H1 (cell line): ENCODE results near the gene NAPA. TPM values are rescaled to one million over a fixed set of nuclear protein-coding genes. Genes with fewer than 3 reads are reported as not detected.

ENCODE experiments used
- CTCF ChIA-PET: fragments of 300-600 bp; sonication (Branson Sonifier 250); formaldehyde crosslinking; loops from one replicate; lab custom pipeline; 2021; ENCODE audit not compliant: partially characterized antibody; lab: Charles Lee
- POLR2A ChIA-PET: fragments of 300-600 bp; sonication (Branson Sonifier 250); formaldehyde crosslinking; loops from one replicate; lab custom pipeline; 2021; ENCODE audit warnings: inconsistent platforms; ENCODE audit not compliant: partially characterized antibody; lab: Charles Lee
- DNase-seq, 2 experiments: peaks; one replicate each; pipeline versions ENCODE4 v3.0.0 to v3.0.0-alpha.2; 2010 to 2022; ENCODE audit warnings: low spot score in 2 of 2, low read depth in 1 of 2, mixed read lengths in 1 of 2
- FAIRE-seq: peaks from 2 replicates; lab custom pipeline; 2011; peaks lifted over from hg19 to GRCh38; lab: Jason Lieb, UNC
- H2AFZ ChIP-seq: 2 replicates; pipeline ENCODE4 v1.8.1; 2012; ENCODE audit warnings: low read length, inconsistent platforms
- H2AK5ac ChIP-seq: 2 replicates; pipeline ENCODE4 v1.6.1; 2013; ENCODE audit warnings: low read depth, low read length
- H2BK120ac ChIP-seq: replicated peaks from 2 replicates; pipeline ENCODE3; 2013; ENCODE audit warnings: low read depth, low read length, inconsistent platforms
- H2BK12ac ChIP-seq: 2 replicates; pipeline ENCODE4 v1.6.1; 2013; ENCODE audit warnings: low read depth, low read length
- H2BK15ac ChIP-seq: 2 replicates; pipeline ENCODE4 v1.6.1; 2013; ENCODE audit warnings: low read length
- H2BK20ac ChIP-seq: 2 replicates; pipeline ENCODE4 v1.6.1; 2013; ENCODE audit warnings: low read length
- H2BK5ac ChIP-seq: 2 replicates; pipeline ENCODE4 v1.6.1; 2013; ENCODE audit warnings: low read depth, low read length
- H3K14ac ChIP-seq: 2 replicates; pipeline ENCODE4 v1.6.1; 2013; ENCODE audit warnings: inconsistent platforms; ENCODE audit not compliant: insufficient read length
- H3K18ac ChIP-seq: 2 replicates; pipeline ENCODE4 v1.6.1; 2013; ENCODE audit warnings: low read length; ENCODE audit errors: extremely low read depth
- H3K23ac ChIP-seq: 2 replicates; pipeline ENCODE4 v1.6.1; 2013; ENCODE audit warnings: inconsistent platforms; ENCODE audit not compliant: insufficient read length
- H3K23me2 ChIP-seq: 2 replicates; pipeline ENCODE4 v1.6.1; 2013; ENCODE audit warnings: low read depth, low read length
- H3K27ac ChIP-seq: 2 replicates; pipeline ENCODE4 v1.6.1; 2011; ENCODE audit warnings: low read depth, low read length, inconsistent platforms
- H3K27me3 ChIP-seq, 4 experiments: replicated peaks in 1 of 4; 1 replicate in 1 of 4; 2 replicates in 3 of 4; pipeline versions ENCODE4 v1.6.1 to v1.8.1; 2011 to 2013; ENCODE audit warnings: low read length in 3 of 4, mild to moderate bottlenecking in 3 of 4, inconsistent platforms in 2 of 4, mixed read lengths in 2 of 4, moderate library complexity in 1 of 4; ENCODE audit not compliant: control insufficient read depth in 3 of 4, insufficient read depth in 3 of 4; ENCODE audit errors: extremely low read depth in 1 of 4
- H3K36me3 ChIP-seq, 4 experiments: 2 replicates each; pipeline versions ENCODE4 v1.6.1 to v1.8.1; 2011 to 2013; ENCODE audit warnings: mild to moderate bottlenecking in 4 of 4, low read length in 3 of 4, moderate library complexity in 2 of 4, control low read depth in 1 of 4, inconsistent platforms in 1 of 4; ENCODE audit not compliant: insufficient read depth in 4 of 4, control insufficient read depth in 2 of 4
- H3K4ac ChIP-seq: replicated peaks from 2 replicates; pipeline ENCODE3; 2013; ENCODE audit warnings: low read length, low read depth, mixed read lengths, inconsistent platforms; ENCODE audit not compliant: insufficient read length
- H3K4me1 ChIP-seq, 4 experiments: replicated peaks in 1 of 4; 1 replicate in 1 of 4; 2 replicates in 3 of 4; pipeline versions ENCODE4 v1.6.1 to v1.8.1; 2011 to 2013; ENCODE audit warnings: low read length in 3 of 4, inconsistent platforms in 2 of 4, mixed read lengths in 1 of 4; ENCODE audit not compliant: insufficient read depth in 4 of 4, control insufficient read depth in 3 of 4
- H3K4me2 ChIP-seq, 2 experiments: 2 replicates each; pipeline versions ENCODE4 v1.6.1 to v1.8.1; 2011 to 2013; ENCODE audit warnings: low read depth in 2 of 2, low read length in 2 of 2, control low read depth in 1 of 2, inconsistent platforms in 1 of 2, mild to moderate bottlenecking in 1 of 2; ENCODE audit not compliant: insufficient read depth in 1 of 2
- H3K4me3 ChIP-seq, 4 experiments: fragments of 200-600, 300-600 bp in 1 of 4; sonication (generic), shearing (Covaris generic), sonication (Bioruptor Twin) in 1 of 4; 2 replicates each; pipeline versions ENCODE4 v1.5.1 to v1.8.1; 2011 to 2016; ENCODE audit warnings: low read length in 4 of 4, low read depth in 3 of 4, control low read depth in 2 of 4, inconsistent platforms in 2 of 4, mild to moderate bottlenecking in 2 of 4, mixed read lengths in 1 of 4, moderate library complexity in 1 of 4; ENCODE audit not compliant: insufficient read depth in 2 of 4; ENCODE audit errors: extremely low read depth in 1 of 4
- H3K56ac ChIP-seq: replicated peaks from 2 replicates; pipeline ENCODE3; 2013; ENCODE audit warnings: low read depth, mild to moderate bottlenecking, mixed read lengths, low read length, inconsistent platforms; ENCODE audit not compliant: insufficient read length
- H3K79me1 ChIP-seq: 2 replicates; pipeline ENCODE4 v1.6.1; 2013; ENCODE audit warnings: low read depth, low read length, control low read depth
- H3K79me2 ChIP-seq, 2 experiments: 2 replicates each; pipeline versions ENCODE4 v1.6.1 to v1.8.1; 2012 to 2013; ENCODE audit warnings: low read length in 2 of 2, mild to moderate bottlenecking in 2 of 2, inconsistent platforms in 1 of 2; ENCODE audit not compliant: insufficient read depth in 2 of 2, control insufficient read depth in 1 of 2
- H3K9ac ChIP-seq, 4 experiments: replicated peaks in 1 of 4; 1 replicate in 1 of 4; 2 replicates in 3 of 4; pipeline versions ENCODE4 v1.6.1 to v1.8.1; 2011 to 2013; ENCODE audit warnings: low read depth in 3 of 4, low read length in 3 of 4, control low read depth in 2 of 4, mild to moderate bottlenecking in 2 of 4, moderate library complexity in 2 of 4, inconsistent platforms in 1 of 4; ENCODE audit errors: extremely low read depth in 1 of 4
- H3K9me3 ChIP-seq, 2 experiments: 2 replicates each; pipeline versions ENCODE4 v1.6.1 to v1.8.1; 2012 to 2013; ENCODE audit warnings: mild to moderate bottlenecking in 2 of 2, moderate library complexity in 2 of 2, control low read depth in 1 of 2, inconsistent platforms in 1 of 2, low read depth in 1 of 2, low read length in 1 of 2, mixed read lengths in 1 of 2; ENCODE audit not compliant: insufficient read depth in 2 of 2
- H4K20me1 ChIP-seq, 2 experiments: replicated peaks in 1 of 2; 2 replicates each; pipeline versions ENCODE3 to v1.8.1; 2011 to 2013; ENCODE audit warnings: inconsistent platforms in 2 of 2, low read length in 2 of 2, mild to moderate bottlenecking in 1 of 2; ENCODE audit not compliant: insufficient read depth in 2 of 2, control insufficient read depth in 1 of 2
- H4K5ac ChIP-seq: 2 replicates; pipeline ENCODE4 v1.6.1; 2013; ENCODE audit warnings: low read length, low read depth, mixed read lengths, inconsistent platforms; ENCODE audit not compliant: insufficient read length
- H4K8ac ChIP-seq: 2 replicates; pipeline ENCODE4 v1.8.0; 2013; ENCODE audit warnings: mild to moderate bottlenecking, moderate library complexity, low read length, inconsistent platforms; ENCODE audit not compliant: insufficient read depth; ENCODE audit errors: extremely low read depth
- H4K91ac ChIP-seq: replicated peaks from 2 replicates; pipeline ENCODE3; 2013; ENCODE audit warnings: low read length, mixed read lengths, inconsistent platforms; ENCODE audit not compliant: insufficient read length
- EGR1 ChIP-seq: IDR thresholded peaks from 2 replicates; pipeline ENCODE4 v1.6.1; 2011; ENCODE audit warnings: low read depth, low read length, borderline replicate concordance
- JUN ChIP-seq: IDR thresholded peaks from 2 replicates; pipeline ENCODE4 v1.6.1; 2011; ENCODE audit warnings: low read depth, mild to moderate bottlenecking, improper control_type of control experiment, low read length
- KDM5A ChIP-seq: fragments of 200-600 bp; IDR thresholded peaks from 2 replicates; pipeline ENCODE4 v1.7.1; 2012; ENCODE audit warnings: mild to moderate bottlenecking, low read length, inconsistent platforms, mixed read lengths
- SIN3A ChIP-seq, 2 experiments: IDR thresholded peaks in 1 of 2; conservative IDR thresholded peaks in 1 of 2; 2 replicates each; pipeline ENCODE4 v1.6.1; 2011 to 2012; ENCODE audit warnings: low read length in 2 of 2, improper control_type of control experiment in 1 of 2, low read depth in 1 of 2, mild to moderate bottlenecking in 1 of 2
- SIX5 ChIP-seq: IDR thresholded peaks from 2 replicates; pipeline ENCODE4 v1.6.1; 2011; ENCODE audit warnings: mild to moderate bottlenecking, low read depth, low read length
- SP4 ChIP-seq: IDR thresholded peaks from 2 replicates; pipeline ENCODE4 v1.6.1; 2012; ENCODE audit warnings: low read length, inconsistent platforms
- WGBS, 2 experiments: shearing (Covaris generic) in 1 of 2; methylation state at CpG; one replicate each; pipeline versions ENCODE4 v1.1.6 to v1.1.7; 2013 to 2015; ENCODE audit warnings: low lambda C conversion rate in 2 of 2, mixed read lengths in 2 of 2, inconsistent platforms in 1 of 2, low coverage in 1 of 2, missing lambda C conversion rate in 1 of 2; ENCODE audit not compliant: insufficient replicate concordance in 2 of 2, insufficient coverage in 1 of 2, insufficient read length in 1 of 2; ENCODE audit errors: extremely low coverage in 1 of 2, missing lambda C conversion rate in 1 of 2; 5-methylcytosine and 5-hydroxymethylcytosine counted together
- long read RNA-seq, 2 experiments: library from RNA in 1 of 2; library from capped mRNA in 1 of 2; stranded (forward); transcript quantifications; one replicate each; pipeline ENCODE4 v2.0.0, GENCODE V29; 2021; ENCODE audit warnings: inconsistent platforms in 1 of 2
- polyA minus RNA-seq, 3 experiments: library from RNA; depleted of rRNA, polyadenylated mRNA; stranded (reverse); fragments of >200 nt; gene quantifications; 1 replicate in 2 of 3; 2 replicates in 1 of 3; pipeline ENCODE4 v1.2.3, GENCODE V29; 2011
- polyA plus RNA-seq, 7 experiments: library from polyadenylated mRNA; depleted of rRNA in 3 of 7; stranded (reverse) in 5 of 7; unstranded in 2 of 7; fragments of >200 nt in 5 of 7; fragments of 200-250 nt in 2 of 7; gene quantifications; 1 replicate in 5 of 7; 2 replicates in 1 of 7; 4 replicates in 1 of 7; pipeline versions ENCODE4 v1.2.1 to v1.2.3, GENCODE V29; 2011 to 2013; ENCODE audit warnings: missing spikeins in 2 of 7, mixed read lengths in 2 of 7
- total RNA-seq: library from RNA; stranded (reverse); fragmentation: NEBNext Ultra II Directional; extraction: Animal tissue kit (Norgen Biotek cat#: 25700); gene quantifications from 2 replicates; pipeline ENCODE4 v1.2.1, GENCODE V29; 2021
- TF ChIP-seq, protein P1 (sequence below): IDR thresholded peaks from 2 replicates; pipeline ENCODE4 v1.6.1; 2012; ENCODE audit warnings: inconsistent platforms

Gene NAPA
- total RNA-seq, result 58.3 and 58.5 TPM in 2 replicates
- 78.2 and 101 TPM in 2 replicates for polyA plus RNA-seq (2011; rRNA removed)
- 70.6 TPM for polyA plus RNA-seq (2011; cell fraction: cytosol; rRNA removed)
- polyA plus RNA-seq (2011; cell fraction: nucleus; rRNA removed), result 77.1 TPM
- 53.3 to 67.3 TPM (median 65.3 TPM) in 4 replicates for polyA plus RNA-seq (2012, experiment 1 of 2)
- polyA plus RNA-seq (2012, experiment 2 of 2), result 95.9 TPM
- polyA plus RNA-seq (2013, experiment 1 of 2), result 52.3 TPM
- 52.2 TPM for polyA plus RNA-seq (2013, experiment 2 of 2)
- 106 and 112 TPM in 2 replicates for polyA minus RNA-seq (2011; rRNA and poly(A)+ RNA removed)
- polyA minus RNA-seq (2011; cell fraction: cytosol; rRNA and poly(A)+ RNA removed), result 84.4 TPM
- 38.2 TPM for polyA minus RNA-seq (2011; cell fraction: nucleus; rRNA and poly(A)+ RNA removed)
- long read RNA-seq, experiment 1, transcript NAPA-201 (11 exons, 1,839 nt), result major isoform, 33 of 69 reads
- long read RNA-seq, experiment 1, transcript NAPA-205 (9 exons, 1,417 nt), result minor isoform, 8 of 69 reads
- long read RNA-seq, experiment 1, partial matches to known transcripts, result 15 of 69 reads
- long read RNA-seq, experiment 1, other reads (novel, unspliced or antisense), result 11 of 69 reads
- long read RNA-seq, experiment 2, transcript NAPA-201 (11 exons, 1,839 nt), result major isoform, 53 of 86 reads
- long read RNA-seq, experiment 2, transcript NAPA-205 (9 exons, 1,417 nt), result minor isoform, 11 of 86 reads
- long read RNA-seq, experiment 2, partial matches to known transcripts, result 9 of 86 reads
- long read RNA-seq, experiment 2, other reads (novel, unspliced or antisense), result 12 of 86 reads

DNA sequence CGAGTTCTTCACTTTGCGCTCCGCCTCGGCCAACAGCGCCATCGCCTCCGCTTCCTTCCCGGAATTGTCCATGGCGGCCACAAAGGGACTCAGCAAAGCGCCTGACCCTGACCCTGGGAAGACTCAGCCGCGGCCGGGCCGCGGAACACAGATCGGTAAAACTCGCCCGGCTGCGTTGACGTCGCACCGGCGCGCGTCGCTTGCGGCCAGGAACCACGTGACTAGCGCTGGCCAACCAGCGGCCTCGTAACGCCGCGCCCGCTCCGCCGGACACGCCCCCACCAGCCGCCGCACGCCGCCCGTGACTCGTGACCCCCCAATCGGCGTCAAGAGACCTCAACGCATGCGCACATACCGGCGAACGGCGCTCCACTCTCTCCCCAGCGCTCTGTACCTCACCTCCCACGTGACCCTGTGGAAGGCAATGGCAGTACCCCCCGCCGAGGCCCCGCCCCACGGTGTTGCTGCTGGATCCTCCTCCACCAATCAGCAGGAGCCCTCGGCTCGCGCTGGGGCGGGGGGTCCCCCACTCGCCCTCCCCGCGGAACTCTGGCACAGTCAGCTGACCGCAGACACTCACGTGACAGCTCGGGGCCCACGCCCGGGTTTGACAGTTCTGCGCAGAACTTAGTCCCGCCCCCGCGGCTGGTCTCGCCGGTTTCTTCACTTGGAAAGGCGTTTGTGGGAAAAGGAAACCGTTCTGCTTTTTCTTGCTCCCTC lies at the start of gene NAPA:
Gene NAPA, minus strand, starts transcription at position 195 of the 720 bp plus-strand sequence. Its CDS starts 123 bp downstream, at position 72.
- no peak within 1 kb of the TSS for H3K14ac ChIP-seq
- H2AFZ ChIP-seq, result 0 out of 2 replicates have a peak within 1 kb of the TSS, but pooled peaks have one; percentile 46
- H3K27ac ChIP-seq, result peak within 1 kb of the TSS; percentile 60; the same call in 1 of the 2 replicates
- CTCF ChIA-PET, result interaction anchor here (0.7 to 2.9 kb wide), 27 partner anchors 10 to 766 kb away, joined by 3 to 15 read pairs (median 4); partner anchors contain the start of gene KPTN
- H3K23me2 ChIP-seq, result peaks cover 6% of the 10 kb centered on the region; the same call in 1 of the 2 replicates
- H3K4me2 ChIP-seq, result peak within 1 kb of the TSS; percentile 81 to 90
- peak within 1 kb of the TSS; percentile 81 to 92 (median 85) for H3K9ac ChIP-seq
- no peak within 1 kb of the TSS for H3K23ac ChIP-seq
- DNase-seq, result peak; percentile 100
- no peak within 1 kb of the TSS for H2AK5ac ChIP-seq
- H3K56ac ChIP-seq, result peak within 1 kb of the TSS; percentile 63
- no peak within 1 kb of the TSS for H4K91ac ChIP-seq
- no peak for FAIRE-seq
- peak within 1 kb of the TSS; percentile 59 for H3K4ac ChIP-seq
- peak within 1 kb of the TSS; percentile 88 to 96 (median 94) for H3K4me3 ChIP-seq
- H4K20me1 ChIP-seq, result peaks cover 3 to 23% of the 10 kb centered on the region in 2 experiments
- H4K5ac ChIP-seq, result peak within 1 kb of the TSS; percentile 34
- no peak within 1 kb of the TSS for H2BK20ac ChIP-seq
- H3K79me1 ChIP-seq, result peaks cover 18% of the 10 kb centered on the region
- no peak within 1 kb of the TSS; the same call in 1 of the 2 replicates for H3K18ac ChIP-seq
- no peak within 1 kb of the TSS for H2BK120ac ChIP-seq
- no peaks in the 10 kb centered on the region for H3K27me3 ChIP-seq
- H2BK15ac ChIP-seq, result no peak within 1 kb of the TSS
- H3K9me3 ChIP-seq, result no peaks in the 10 kb centered on the region
- H4K8ac ChIP-seq, result peak within 1 kb of the TSS; percentile 31; the same call in 1 of the 2 replicates
- POLR2A ChIA-PET, result interaction anchor here (0.6 to 1.4 kb wide), 8 partner anchors 8 to 402 kb away, joined by 3 to 6 read pairs (median 3); partner anchors contain the start of gene KPTN
- no peaks in the 10 kb centered on the region for H3K36me3 ChIP-seq
- peaks cover 0 to 3% (median 3%) of the 10 kb centered on the region in 4 experiments; a peak in 5 of 7 replicates for H3K4me1 ChIP-seq
- peak within 1 kb of the TSS; percentile 92 for H2BK5ac ChIP-seq
- H2BK12ac ChIP-seq, result peak within 1 kb of the TSS; percentile 68; the same call in 1 of the 2 replicates
- peaks cover 4 to 45% of the 10 kb centered on the region in 2 experiments; a peak in 3 of 4 replicates for H3K79me2 ChIP-seq
- 3% methylated on average over 75 of the region's 78 CpGs; no CpG with 5 or more reads in 1 of the 2 experiments for WGBS, 2 experiments
- TF ChIP-seq EGR1 (peak; percentile 66; the same call in 1 of the 2 replicates), SIX5 (no peak), KDM5A (peak; percentile 54; the same call in 1 of the 2 replicates), SIN3A (conservative IDR thresholded peaks at IDR 0.05 in 1 of 2, IDR thresholded peaks at IDR 0.05 in 1 of 2; ENCODE audit: low read depth in 1 of 2, low read length in 2 of 2) (peak; percentile 99), SP4 (peak; percentile 98), JUN (no peak)
- TF ChIP-seq, protein P1, sequence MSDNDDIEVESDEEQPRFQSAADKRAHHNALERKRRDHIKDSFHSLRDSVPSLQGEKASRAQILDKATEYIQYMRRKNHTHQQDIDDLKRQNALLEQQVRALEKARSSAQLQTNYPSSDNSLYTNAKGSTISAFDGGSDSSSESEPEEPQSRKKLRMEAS, result peak; percentile 92
